HG03045 (cell line): Measurements from ENCODE around the gene ANKFY1.

Experiments
- ATAC-seq: cut with Tn5 transposase; IDR thresholded peaks from one replicate; pipeline ENCODE4 v1.9.1; 2021; ENCODE audit warnings: mild to moderate bottlenecking, moderate library complexity; ENCODE audit not compliant: unreplicated experiment

ANKFY1 gene

GRCh38 chr17:4263282-4264215, at the start of gene ANKFY1:
TSS of gene ANKFY1 (minus strand) at chr17:4263979. CDS start at chr17:4263941, 38 bp downstream.
- peak; percentile 83 for ATAC-seq

- ATAC-seq: no peak
These were observed 46.7 kb upstream of the ANKFY1 start for GRCh38 chr17:4310354-4311060.

GRCh38 chr17:4309897-4310296, 46.1 kb upstream of the ANKFY1 start:
- no peak for ATAC-seq

GRCh38 chr17:4307179-4307930, 43.6 kb upstream of the ANKFY1 start:
- ATAC-seq: no peak

GRCh38 chr17:4305224-4305623, 41.4 kb upstream of the ANKFY1 start:
- ATAC-seq: no peak

GRCh38 chr17:4304417-4305027, 40.7 kb upstream of the ANKFY1 start:
- no peak for ATAC-seq

GRCh38 chr17:4301066-4301465, 37.3 kb upstream of the ANKFY1 start:
- no peak for ATAC-seq

- ATAC-seq: no peak
These were observed 33.6 kb upstream of the ANKFY1 start for GRCh38 chr17:4297351-4297750.

- no peak for ATAC-seq
These were observed 31.9 kb upstream of the ANKFY1 start for GRCh38 chr17:4295686-4296085.

- no peak for ATAC-seq
These were observed 29.8 kb upstream of the ANKFY1 start for GRCh38 chr17:4293572-4293971.

- ATAC-seq: no peak
These were observed 23.9 kb upstream of the ANKFY1 start for GRCh38 chr17:4287710-4288109.

GRCh38 chr17:4276514-4276913, 12.7 kb upstream of the ANKFY1 start:
- ATAC-seq: no peak

GRCh38 chr17:4272972-4273368, 9.2 kb upstream of the ANKFY1 start:
- ATAC-seq: no peak

GRCh38 chr17:4272213-4272971, 8.6 kb upstream of the ANKFY1 start:
- ATAC-seq: no peak

- no peak for ATAC-seq
These were observed 7.0 kb upstream of the ANKFY1 start for GRCh38 chr17:4270736-4271135.

- ATAC-seq: no peak
These were observed 6.1 kb upstream of the ANKFY1 start for GRCh38 chr17:4269915-4270314.

GRCh38 chr17:4267402-4267801, 3.6 kb upstream of the ANKFY1 start:
- ATAC-seq: no peak

- no peak for ATAC-seq
These were observed 2.8 kb upstream of the ANKFY1 start for GRCh38 chr17:4266550-4266949.

GRCh38 chr17:4262703-4263102, 1.1 kb downstream of the ANKFY1 start:
- ATAC-seq: no peak

- no peak for ATAC-seq
These were observed 2.3 kb downstream of the ANKFY1 start for GRCh38 chr17:4261452-4261851.
